Measurements from ENCODE around the gene AKIRIN1. TPM values are rescaled to one million over a fixed set of nuclear protein-coding genes. Genes with fewer than 3 reads are reported as not detected.

The AKIRIN1 gene
- total and polyA plus RNA-seq, 2 donors (not counting 1 experiment from before 2014, with no cell fraction given), result 41.0 to 66.7 TPM

- Histone ChIP-seq H3K9me3 (ENCODE audit: control insufficient read depth, insufficient read depth, low read depth, low read length) (no peaks in the 10 kb centered on the region), H3K27ac (ENCODE audit: insufficient read depth, low read length) (no peak overlapping the region), H3K4me3 (replicated peaks in 1 of 4; ENCODE audit: control extremely low read depth in 1 of 4, insufficient read depth in 1 of 4, low read depth in 3 of 4, low read length in 4 of 4) (no peak overlapping the region), H3K4me2 (ENCODE audit: extremely low read depth, insufficient read depth, low read length) (no peak overlapping the region), H3K79me2 (ENCODE audit: control insufficient read depth, insufficient read depth, low read length) (peaks cover 38% of the 10 kb centered on the region), H3K36me3 (ENCODE audit: control insufficient read depth, insufficient read depth, low read length) (no peaks in the 10 kb centered on the region), H2AFZ (ENCODE audit: low read length) (no peak overlapping the region), H3K27me3 (ENCODE audit: control insufficient read depth, insufficient read depth, low read length) (no peaks in the 10 kb centered on the region), H3K4me1 (ENCODE audit: control insufficient read depth, extremely low read depth, insufficient read depth, low read length) (peaks cover 2% of the 10 kb centered on the region), H3K9ac (ENCODE audit: insufficient read depth, low read length) (no peak overlapping the region), H4K20me1 (ENCODE audit: control insufficient read depth, extremely low read depth, insufficient read depth, low read length) (peaks cover 2% of the 10 kb centered on the region)
- no peak for TF ChIP-seq EZH2 (IDR thresholded peaks at IDR 0.05; ENCODE audit: low read length, missing control alignments)
- TF ChIP-seq, protein P1, sequence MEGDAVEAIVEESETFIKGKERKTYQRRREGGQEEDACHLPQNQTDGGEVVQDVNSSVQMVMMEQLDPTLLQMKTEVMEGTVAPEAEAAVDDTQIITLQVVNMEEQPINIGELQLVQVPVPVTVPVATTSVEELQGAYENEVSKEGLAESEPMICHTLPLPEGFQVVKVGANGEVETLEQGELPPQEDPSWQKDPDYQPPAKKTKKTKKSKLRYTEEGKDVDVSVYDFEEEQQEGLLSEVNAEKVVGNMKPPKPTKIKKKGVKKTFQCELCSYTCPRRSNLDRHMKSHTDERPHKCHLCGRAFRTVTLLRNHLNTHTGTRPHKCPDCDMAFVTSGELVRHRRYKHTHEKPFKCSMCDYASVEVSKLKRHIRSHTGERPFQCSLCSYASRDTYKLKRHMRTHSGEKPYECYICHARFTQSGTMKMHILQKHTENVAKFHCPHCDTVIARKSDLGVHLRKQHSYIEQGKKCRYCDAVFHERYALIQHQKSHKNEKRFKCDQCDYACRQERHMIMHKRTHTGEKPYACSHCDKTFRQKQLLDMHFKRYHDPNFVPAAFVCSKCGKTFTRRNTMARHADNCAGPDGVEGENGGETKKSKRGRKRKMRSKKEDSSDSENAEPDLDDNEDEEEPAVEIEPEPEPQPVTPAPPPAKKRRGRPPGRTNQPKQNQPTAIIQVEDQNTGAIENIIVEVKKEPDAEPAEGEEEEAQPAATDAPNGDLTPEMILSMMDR (conservative IDR thresholded peaks at IDR 0.05 in 1 of 2, IDR thresholded peaks at IDR 0.05 in 1 of 2; ENCODE audit: low read depth in 1 of 2, low read length in 2 of 2), result no peak
- no peak for DNase-seq (ENCODE audit: low read depth in 2 of 2)
These were observed 1.1 kb upstream of the AKIRIN1 start for GRCh38 chr1:38989979-38990378.

- H4K20me1 ChIP-seq (ENCODE audit: control insufficient read depth, extremely low read depth, insufficient read depth, low read length), result peaks cover 2% of the 10 kb centered on the region
- H3K9ac ChIP-seq (ENCODE audit: insufficient read depth, low read length), result peak overlapping the region; percentile 51
- no peaks in the 10 kb centered on the region for H3K36me3 ChIP-seq (ENCODE audit: control insufficient read depth, insufficient read depth, low read length)
- H3K79me2 ChIP-seq (ENCODE audit: control insufficient read depth, insufficient read depth, low read length), result peaks cover 42% of the 10 kb centered on the region
- no peaks in the 10 kb centered on the region for H3K27me3 ChIP-seq (ENCODE audit: control insufficient read depth, insufficient read depth, low read length)
- peak overlapping the region; percentile 92 for H2AFZ ChIP-seq (ENCODE audit: low read length)
- H3K4me3 ChIP-seq (replicated peaks in 1 of 4; ENCODE audit: control extremely low read depth in 1 of 4, insufficient read depth in 1 of 4, low read depth in 3 of 4, low read length in 4 of 4), result peak overlapping the region; percentile 47 to 90 (median 60)
- H3K4me2 ChIP-seq (ENCODE audit: extremely low read depth, insufficient read depth, low read length), result peak overlapping the region; percentile 89
- H3K27ac ChIP-seq (ENCODE audit: insufficient read depth, low read length), result peak overlapping the region; percentile 75
- peaks cover 2% of the 10 kb centered on the region for H3K4me1 ChIP-seq (ENCODE audit: control insufficient read depth, extremely low read depth, insufficient read depth, low read length)
- TF ChIP-seq EZH2 (IDR thresholded peaks at IDR 0.05; ENCODE audit: low read length, missing control alignments), result no peak
- TF ChIP-seq, protein P1 (conservative IDR thresholded peaks at IDR 0.05 in 1 of 2, IDR thresholded peaks at IDR 0.05 in 1 of 2; ENCODE audit: low read depth in 1 of 2, low read length in 2 of 2), result no peak
- no peaks in the 10 kb centered on the region for H3K9me3 ChIP-seq (ENCODE audit: control insufficient read depth, insufficient read depth, low read depth, low read length)
- peak; percentile 28 to 29 for DNase-seq (ENCODE audit: low read depth in 2 of 2)
These were observed 714 bp upstream of the AKIRIN1 start for GRCh38 chr1:38990386-38990737.

DNA sequence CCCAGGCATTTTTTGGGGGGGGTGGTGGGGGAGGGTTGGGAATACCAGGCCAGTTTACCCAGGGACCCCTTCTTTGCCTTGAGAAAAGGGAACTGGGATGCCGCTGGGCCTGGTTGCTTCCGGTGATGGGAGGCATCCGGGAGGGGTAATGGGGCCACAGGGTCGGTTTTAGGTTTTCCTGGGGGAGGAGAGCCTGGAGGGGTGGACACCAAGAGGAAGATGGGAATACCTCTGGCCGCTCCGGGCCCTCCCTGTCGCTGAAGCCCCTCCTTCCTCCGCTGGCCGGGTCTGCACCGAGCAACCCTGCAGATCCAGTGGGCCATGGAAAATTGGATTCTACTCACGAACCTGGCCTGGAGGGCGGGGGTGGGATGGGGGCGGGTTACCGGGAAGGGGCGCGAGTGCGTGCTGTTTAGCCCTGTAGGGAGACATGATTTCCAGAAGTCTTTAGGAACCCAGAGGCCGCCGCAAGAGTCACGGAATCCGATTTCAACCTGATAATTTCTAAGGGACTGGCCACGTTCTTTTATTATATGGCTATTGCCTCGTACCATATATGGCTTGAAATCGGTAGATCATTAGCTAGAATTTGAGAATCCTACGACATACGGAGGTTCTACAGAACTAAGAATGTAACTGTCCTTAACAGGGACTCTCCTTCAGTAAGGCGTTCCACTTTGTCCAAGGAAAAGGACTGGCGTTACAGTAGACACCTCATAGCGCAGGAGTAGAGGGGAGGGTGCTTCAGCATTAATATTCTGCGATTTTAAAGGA, 749 bp downstream of the AKIRIN1 start:
- no peaks in the 10 kb centered on the region for H3K9me3 ChIP-seq (ENCODE audit: control insufficient read depth, insufficient read depth, low read depth, low read length)
- H3K4me1 ChIP-seq (ENCODE audit: control insufficient read depth, extremely low read depth, insufficient read depth, low read length), result peaks cover 2% of the 10 kb centered on the region
- peaks cover 56% of the 10 kb centered on the region for H3K79me2 ChIP-seq (ENCODE audit: control insufficient read depth, insufficient read depth, low read length)
- no peak overlapping the region for H2AFZ ChIP-seq (ENCODE audit: low read length)
- peak overlapping the region; percentile 84 for H3K4me2 ChIP-seq (ENCODE audit: extremely low read depth, insufficient read depth, low read length)
- H4K20me1 ChIP-seq (ENCODE audit: control insufficient read depth, extremely low read depth, insufficient read depth, low read length), result peaks cover 4% of the 10 kb centered on the region
- H3K36me3 ChIP-seq (ENCODE audit: control insufficient read depth, insufficient read depth, low read length), result no peaks in the 10 kb centered on the region
- H3K27ac ChIP-seq (ENCODE audit: insufficient read depth, low read length), result peak overlapping the region; percentile 93
- TF ChIP-seq, protein P1 (conservative IDR thresholded peaks at IDR 0.05 in 1 of 2, IDR thresholded peaks at IDR 0.05 in 1 of 2; ENCODE audit: low read depth in 1 of 2, low read length in 2 of 2), result no peak
- no peak for TF ChIP-seq EZH2 (IDR thresholded peaks at IDR 0.05; ENCODE audit: low read length, missing control alignments)
- DNase-seq (ENCODE audit: low read depth in 2 of 2), result peak; percentile 31 to 39
- H3K9ac ChIP-seq (ENCODE audit: insufficient read depth, low read length), result peak overlapping the region; percentile 96
- peak overlapping the region; percentile 66 to 94 (median 86) for H3K4me3 ChIP-seq (replicated peaks in 1 of 4; ENCODE audit: control extremely low read depth in 1 of 4, insufficient read depth in 1 of 4, low read depth in 3 of 4, low read length in 4 of 4)
- no peaks in the 10 kb centered on the region for H3K27me3 ChIP-seq (ENCODE audit: control insufficient read depth, insufficient read depth, low read length)

Measured in fibroblast of lung (primary cell).